Transverse colon (tissue), 4 donors: ENCODE results near the gene MED27.

Source experiments
- CTCF ChIP-seq, 5 experiments: fragments of 200-600 bp in 3 of 5; fragments of 450-650 bp in 2 of 5; sonication (generic) in 3 of 5; IDR thresholded peaks; 1 replicate in 2 of 5; 2 replicates in 3 of 5; pipeline ENCODE4 v1.5.1; 2016 to 2017; ENCODE audit warnings: antibody characterized with exemption in 5 of 5, inconsistent platforms in 3 of 5, mild to moderate bottlenecking in 2 of 5, moderate library complexity in 1 of 5
- EP300 ChIP-seq: sonication (generic); formaldehyde crosslinking; IDR thresholded peaks from one replicate; pipeline ENCODE4 v1.6.1; 2017; ENCODE audit warnings: antibody characterized with exemption, low read depth
- POLR2A ChIP-seq: fragments of 450-650 bp; IDR thresholded peaks from one replicate; pipeline ENCODE4 v1.6.1; 2016; ENCODE audit warnings: antibody characterized with exemption, mild to moderate bottlenecking, moderate library complexity
- POLR2AphosphoS5 ChIP-seq, 3 donors: sonication (generic); formaldehyde crosslinking; IDR thresholded peaks; one replicate each; pipeline ENCODE4 v1.6.1; 2016; ENCODE audit warnings: antibody characterized with exemption in 3 of 3

GRCh38 chr9:131891598-131891997 is 188.1 kb downstream of the MED27 start:
- TF ChIP-seq POLR2A (no peak), CTCF (IDR thresholded peaks at IDR 0.05) (no peak), POLR2AphosphoS5 (IDR thresholded peaks at IDR 0.05) (no peak), EP300 (no peak)
